Ectodermal cell (in vitro differentiated cells): ENCODE data around the gene RPTOR.
A peak's percentile ranks its signal among the peaks of the same experiment; 100 is the strongest.
"Not testable (repeated sequence)": the region's sequence is repeated elsewhere in the genome, so short reads cannot be mapped to it uniquely, and the experiment has no call there.

ENCODE experiments used
- H3K27ac ChIP-seq: 2 replicates; pipeline ENCODE4 v1.7.0; 2013; ENCODE audit warnings: mild to moderate bottlenecking, low read depth, low read length; ENCODE audit not compliant: insufficient read depth, poor library complexity, severe bottlenecking
- H3K27me3 ChIP-seq: 2 replicates; pipeline ENCODE4 v1.7.0; 2013; ENCODE audit warnings: mild to moderate bottlenecking, low read length; ENCODE audit not compliant: insufficient read depth, control insufficient read depth, poor library complexity, severe bottlenecking
- H3K36me3 ChIP-seq: one replicate; pipeline ENCODE4 v1.7.0; 2013; ENCODE audit warnings: low read length; ENCODE audit not compliant: control insufficient read depth, insufficient read depth
- H3K4me1 ChIP-seq: one replicate; pipeline ENCODE4 v1.7.0; 2013; ENCODE audit warnings: low read length; ENCODE audit not compliant: control insufficient read depth, insufficient read depth
- H3K4me3 ChIP-seq: 2 replicates; pipeline ENCODE4 v1.7.0; 2013; ENCODE audit warnings: low read depth, low read length, control low read depth; ENCODE audit not compliant: insufficient read depth
- H3K9me3 ChIP-seq: 2 replicates; pipeline ENCODE4 v1.7.0; 2013; ENCODE audit warnings: mild to moderate bottlenecking, low read length, moderate library complexity; ENCODE audit not compliant: control insufficient read depth
- WGBS, 2 experiments: methylation state at CpG; one replicate each; pipeline ENCODE4 v1.1.7; 2013; ENCODE audit warnings: missing lambda C conversion rate in 2 of 2; 5-methylcytosine and 5-hydroxymethylcytosine counted together

Gene RPTOR

DNA sequence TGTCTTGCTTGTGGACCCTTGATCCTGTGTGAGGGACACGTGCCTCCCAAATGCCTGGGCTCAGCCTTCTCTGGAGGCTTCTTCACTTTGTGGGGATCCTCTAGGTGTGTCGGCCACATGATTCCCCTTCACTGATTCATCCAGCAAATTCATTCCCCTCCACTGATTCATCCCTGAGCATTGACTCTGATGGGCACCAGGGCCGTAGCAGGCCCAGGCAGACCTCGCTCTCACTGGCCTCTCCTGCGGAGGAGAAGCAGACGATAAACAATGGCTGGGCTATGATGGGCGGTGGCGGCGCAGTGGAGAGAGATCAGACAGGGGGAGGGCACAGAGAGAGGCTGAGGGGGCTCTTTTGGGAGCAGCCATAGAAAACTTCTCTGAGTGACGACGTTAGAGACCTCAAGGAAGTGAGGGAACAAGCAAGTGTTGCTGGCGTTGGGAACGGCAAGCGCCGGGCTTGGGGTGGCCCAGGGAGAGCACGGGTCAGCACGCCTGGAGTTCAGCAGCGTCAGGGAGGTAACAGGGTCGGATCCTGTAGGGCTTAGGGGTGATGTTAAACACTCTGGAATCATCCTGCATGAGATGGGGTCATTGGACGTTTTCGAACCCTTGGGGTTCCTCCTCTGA, 17.5 kb upstream of the RPTOR start:
- no peaks in the 10 kb centered on the region for H3K9me3 ChIP-seq
- no peaks in the 10 kb centered on the region for H3K36me3 ChIP-seq
- no peak overlapping the region for H3K27ac ChIP-seq
- no peaks in the 10 kb centered on the region for H3K4me1 ChIP-seq
- WGBS, 2 experiments = 88% methylated on average over 21 of the region's 21 CpGs
- H3K27me3 ChIP-seq = no peaks in the 10 kb centered on the region
- H3K4me3 ChIP-seq = no peak overlapping the region

DNA sequence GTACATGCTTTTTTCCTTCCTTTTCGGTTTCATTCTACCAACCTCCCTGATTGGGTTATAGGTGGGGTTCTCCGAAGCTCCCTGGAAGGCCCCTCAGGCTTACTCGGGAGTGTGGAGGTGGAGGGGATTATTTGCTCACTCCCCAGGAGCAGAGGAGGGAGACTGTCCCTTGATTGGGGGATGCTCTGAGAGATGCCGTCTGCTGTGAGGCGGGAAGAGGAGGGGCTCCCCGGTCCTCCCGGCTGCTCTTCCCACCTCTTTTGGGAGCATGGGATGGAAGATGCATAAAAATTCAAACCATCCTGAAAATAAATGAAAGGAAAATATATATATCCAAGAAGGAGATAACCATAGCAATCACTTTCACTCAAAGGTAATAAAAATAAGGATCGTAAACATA, 16.1 kb upstream of the RPTOR start:
- 71 to 80% methylated on average over 4 to 8 of the region's 8 CpGs for WGBS, 2 experiments
- H3K27ac ChIP-seq = no peak overlapping the region
- H3K36me3 ChIP-seq = no peaks in the 10 kb centered on the region
- no peak overlapping the region for H3K4me3 ChIP-seq
- H3K27me3 ChIP-seq = no peaks in the 10 kb centered on the region
- no peaks in the 10 kb centered on the region for H3K4me1 ChIP-seq
- H3K9me3 ChIP-seq = no peaks in the 10 kb centered on the region

DNA sequence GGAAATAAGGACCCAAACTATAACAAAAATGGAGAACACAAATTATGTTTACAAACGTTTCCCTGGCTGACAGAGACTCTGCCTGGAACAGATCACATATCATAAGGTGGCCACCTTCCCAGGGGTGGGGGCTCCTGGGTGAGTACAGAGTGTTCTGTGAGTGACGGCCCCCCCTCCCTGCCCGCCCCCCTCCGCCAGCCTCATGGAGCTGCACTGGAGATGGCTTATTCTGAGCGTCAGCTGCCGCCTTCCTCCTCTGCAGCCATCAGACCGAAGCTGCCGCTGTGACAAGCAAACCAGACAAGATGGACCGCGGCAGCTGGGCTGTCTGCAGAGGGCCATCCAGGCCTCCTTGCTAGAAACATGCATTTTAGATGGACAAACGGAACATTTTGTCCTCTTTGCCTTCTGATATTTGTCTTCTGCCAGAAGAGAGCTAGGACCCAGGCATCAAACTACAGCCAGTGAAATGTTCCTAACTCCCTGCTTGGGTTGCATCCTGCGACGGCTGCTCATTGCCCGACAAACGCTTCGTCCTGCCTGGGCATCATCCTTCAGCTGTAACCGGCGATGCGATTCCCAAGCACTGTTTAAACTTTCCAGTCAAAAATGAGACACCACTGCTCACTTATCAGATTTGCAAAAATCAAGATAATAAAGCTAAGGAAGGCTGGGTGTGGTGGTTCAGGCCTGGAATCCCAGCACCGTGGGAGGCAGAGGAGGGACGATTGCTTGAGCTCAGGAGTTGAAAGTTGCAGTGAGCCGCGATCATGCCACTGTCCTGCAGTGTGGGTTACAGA, 15.3 kb upstream of the RPTOR start:
- WGBS, 2 experiments = 85 to 89% methylated on average over 21 of the region's 23 CpGs
- H3K4me1 ChIP-seq = no peaks in the 10 kb centered on the region
- no peaks in the 10 kb centered on the region for H3K9me3 ChIP-seq
- no peaks in the 10 kb centered on the region for H3K36me3 ChIP-seq
- H3K27ac ChIP-seq = no peak overlapping the region
- no peaks in the 10 kb centered on the region for H3K27me3 ChIP-seq
- no peak overlapping the region for H3K4me3 ChIP-seq

DNA sequence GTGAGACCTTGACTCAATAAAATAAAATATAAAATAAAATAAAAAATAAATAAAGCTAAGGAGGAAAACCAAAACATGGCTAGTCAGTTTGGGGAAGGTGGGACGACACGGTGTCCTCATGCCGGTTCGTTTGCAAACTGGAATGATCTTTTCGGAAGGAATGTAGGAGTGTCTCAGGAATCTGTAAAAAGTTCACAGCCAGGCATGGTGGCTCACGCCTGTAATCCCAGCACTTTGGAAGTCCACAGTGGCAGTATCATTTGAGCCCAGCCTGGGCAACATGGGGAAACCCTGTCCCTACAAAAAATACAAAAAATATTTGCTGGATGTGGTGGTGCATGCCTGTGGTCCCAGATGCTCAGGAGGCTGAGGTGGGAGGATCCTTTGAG, 14.7 kb upstream of the RPTOR start:
- 87 to 90% methylated on average over 6 of the region's 6 CpGs for WGBS, 2 experiments
- no peaks in the 10 kb centered on the region for H3K27me3 ChIP-seq
- no peaks in the 10 kb centered on the region for H3K36me3 ChIP-seq
- no peak overlapping the region for H3K27ac ChIP-seq
- H3K4me3 ChIP-seq = no peak overlapping the region
- H3K4me1 ChIP-seq = no peaks in the 10 kb centered on the region
- H3K9me3 ChIP-seq = no peaks in the 10 kb centered on the region

DNA sequence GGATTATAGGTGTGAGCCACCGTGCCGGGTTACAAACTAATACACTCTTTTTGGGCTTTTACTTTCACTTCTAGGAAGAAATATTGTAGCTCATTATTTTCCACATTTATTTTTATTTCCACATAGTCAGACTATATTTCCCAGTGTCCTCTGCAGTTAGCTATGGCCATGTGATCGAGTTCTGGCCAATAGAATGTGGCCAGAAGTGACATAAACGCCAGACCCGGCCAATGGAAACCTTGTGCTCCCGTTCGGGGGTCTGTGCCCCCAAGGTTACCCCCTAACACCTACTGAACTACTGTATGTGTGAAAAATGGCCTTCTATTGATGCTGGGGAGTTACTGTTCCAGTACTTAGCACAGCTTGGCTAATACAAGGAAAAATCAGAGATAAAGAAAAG, 13.2 kb upstream of the RPTOR start:
- Histone ChIP-seq H3K9me3 (no peaks in the 10 kb centered on the region), H3K27ac (no peak overlapping the region), H3K4me3 (no peak overlapping the region), H3K36me3 (no peaks in the 10 kb centered on the region), H3K27me3 (no peaks in the 10 kb centered on the region), H3K4me1 (no peaks in the 10 kb centered on the region)
- 94 to 96% methylated on average over 7 of the region's 7 CpGs for WGBS, 2 experiments

- H3K4me1 ChIP-seq, H3K27ac ChIP-seq, H3K27me3 ChIP-seq, H3K9me3 ChIP-seq, H3K36me3 ChIP-seq, H3K4me3 ChIP-seq: not testable (repeated sequence)
- WGBS, 2 experiments = 94% methylated on average over 28 to 30 of the region's 30 CpGs
These were observed 7.3 kb upstream of the RPTOR start for GRCh38 chr17:80537386-80537785.

GRCh38 chr17:80538484-80538883, 6.2 kb upstream of the RPTOR start:
- WGBS, 2 experiments = 91 to 92% methylated on average over 14 of the region's 14 CpGs
- Histone ChIP-seq H3K27me3 (peaks cover 7% of the 10 kb centered on the region), H3K4me3 (no peak overlapping the region), H3K9me3 (no peaks in the 10 kb centered on the region), H3K27ac (no peak overlapping the region), H3K4me1 (no peaks in the 10 kb centered on the region), H3K36me3 (no peaks in the 10 kb centered on the region)

- Histone ChIP-seq H3K4me1 (no peaks in the 10 kb centered on the region), H3K4me3 (no peak overlapping the region), H3K36me3 (no peaks in the 10 kb centered on the region), H3K27me3 (peaks cover 7% of the 10 kb centered on the region), H3K27ac (no peak overlapping the region), H3K9me3 (no peaks in the 10 kb centered on the region)
- 34 to 40% methylated on average over 12 of the region's 12 CpGs for WGBS, 2 experiments
These were observed 5.5 kb upstream of the RPTOR start for GRCh38 chr17:80539022-80539641.

GRCh38 chr17:80545499-80545826, 825 bp downstream of the RPTOR start:
- Histone ChIP-seq H3K9me3 (no peaks in the 10 kb centered on the region), H3K4me1 (peaks cover 6% of the 10 kb centered on the region), H3K36me3 (no peaks in the 10 kb centered on the region), H3K27me3 (peaks cover 7% of the 10 kb centered on the region), H3K27ac (no peak overlapping the region), H3K4me3 (peak overlapping the region; percentile 93)
- 10 to 16% methylated on average over 5 to 8 of the region's 8 CpGs for WGBS, 2 experiments

- Histone ChIP-seq H3K27ac (no peak overlapping the region), H3K4me3 (no peak overlapping the region), H3K36me3 (no peaks in the 10 kb centered on the region), H3K9me3 (no peaks in the 10 kb centered on the region), H3K27me3 (peaks cover 7% of the 10 kb centered on the region), H3K4me1 (peaks cover 6% of the 10 kb centered on the region)
- 93 to 94% methylated on average over 5 of the region's 5 CpGs for WGBS, 2 experiments
These were observed 1.6 kb downstream of the RPTOR start for GRCh38 chr17:80546267-80546666.
